GM12878 (cell line): ENCODE results near the gene OSBPL2. TPM values are rescaled to one million over a fixed set of nuclear protein-coding genes. Genes with fewer than 3 reads are reported as not detected.
A peak's percentile ranks its signal among the peaks of the same experiment; 100 is the strongest.

Experiments
- ATAC-seq: fragments of 200-7000 bp; cut with Tn5 transposase; 3 replicates; pipeline ENCODE4 v1.9.1; 2020; ENCODE audit warnings: mild to moderate bottlenecking, moderate library complexity
- BruUV-seq: library from RNA; stranded (reverse); fragments of 400-500 nt; replicated peaks from 2 replicates; lab custom pipeline; 2021; lab: Mats Ljungman, UMichigan
- CTCF ChIA-PET: fragments of 300-600 bp; sonication (Branson Sonifier 250); formaldehyde crosslinking; extraction: SDS; loops from one replicate; lab custom pipeline; 2021; ENCODE audit warnings: inconsistent platforms; lab: Yijun Ruan, JAX
- POLR2A ChIA-PET: fragments of 350-600 bp; formaldehyde crosslinking; extraction: SDS; loops from one replicate; lab custom pipeline; 2021; ENCODE audit warnings: inconsistent platforms; lab: Charles Lee
- RAD21 ChIA-PET: fragments of 300-600 bp; sonication (Branson Sonifier 250); formaldehyde crosslinking; loops from one replicate; lab custom pipeline; 2023; ENCODE audit warnings: antibody characterized with exemption; ENCODE audit not compliant: unreplicated experiment; lab: Charles Lee
- SMC1A ChIA-PET: fragments of 300-600 bp; sonication (Branson Sonifier 250); formaldehyde crosslinking; loops from one replicate; lab custom pipeline; 2023; ENCODE audit not compliant: unreplicated experiment, uncharacterized antibody; lab: Charles Lee
- DNase-seq: peaks from one replicate; pipeline ENCODE4 v3.0.0-alpha.2; 2011; ENCODE audit warnings: low read depth, low spot score
- FAIRE-seq: peaks from 3 replicates; lab custom pipeline; 2011; peaks lifted over from hg19 to GRCh38; lab: Jason Lieb, UNC
- H2AFZ ChIP-seq: 2 replicates; pipeline ENCODE4 v1.6.0; 2011; ENCODE audit warnings: low read depth, low read length, control low read depth; ENCODE audit not compliant: control insufficient read depth
- H3K27ac ChIP-seq: 2 replicates; pipeline ENCODE4 v1.5.1; 2011; ENCODE audit warnings: control low read depth; ENCODE audit not compliant: control insufficient read depth, insufficient read depth
- H3K27me3 ChIP-seq, 2 experiments: replicated peaks in 1 of 2; 2 replicates each; pipeline versions ENCODE4 v1.6.0 to v1.6.1; 2011; ENCODE audit warnings: low read length in 1 of 2; ENCODE audit not compliant: control insufficient read depth in 2 of 2, insufficient read depth in 2 of 2
- H3K36me3 ChIP-seq, 2 experiments: 2 replicates each; pipeline ENCODE4 v1.5.1; 2011; ENCODE audit warnings: low read length in 1 of 2; ENCODE audit not compliant: control insufficient read depth in 2 of 2, insufficient read depth in 2 of 2
- H3K4me1 ChIP-seq: 2 replicates; pipeline ENCODE4 v1.6.1; 2011; ENCODE audit warnings: mild to moderate bottlenecking, low read length, moderate library complexity, mixed read lengths; ENCODE audit not compliant: control insufficient read depth, insufficient read depth
- H3K4me2 ChIP-seq: 2 replicates; pipeline ENCODE4 v1.6.0; 2011; ENCODE audit warnings: control low read depth; ENCODE audit not compliant: control insufficient read depth, insufficient read depth
- H3K4me3 ChIP-seq: fragments of 200-600 bp; sonication (generic); 2 replicates; pipeline ENCODE4 v1.5.1; 2016
- H3K79me2 ChIP-seq: 2 replicates; pipeline ENCODE4 v1.6.0; 2011; ENCODE audit warnings: low read length; ENCODE audit not compliant: control insufficient read depth, insufficient read depth
- H3K9ac ChIP-seq: 2 replicates; pipeline ENCODE4 v1.8.0; 2011; ENCODE audit warnings: low read length, control low read depth, mixed read lengths; ENCODE audit not compliant: control insufficient read depth, insufficient read depth
- H3K9me3 ChIP-seq: replicated peaks from 3 replicates; pipeline ENCODE4 v1.5.1; 2011; ENCODE audit warnings: mild to moderate bottlenecking, low read length; ENCODE audit not compliant: control insufficient read depth, insufficient read depth
- H4K20me1 ChIP-seq: 2 replicates; pipeline ENCODE4 v1.6.0; 2011; ENCODE audit not compliant: control insufficient read depth, insufficient read depth
- ASH2L ChIP-seq: fragments of 300-600, 200-600 bp; sonication (generic); IDR thresholded peaks from 2 replicates; pipeline ENCODE4 v1.6.1; 2017; ENCODE audit warnings: low read depth, mild to moderate bottlenecking, borderline replicate concordance
- BACH1 ChIP-seq: fragments of 450-650 bp; IDR thresholded peaks from 2 replicates; pipeline ENCODE4 v1.6.1; 2017; ENCODE audit warnings: mild to moderate bottlenecking, borderline replicate concordance
- BCL11A ChIP-seq: IDR thresholded peaks from 2 replicates; pipeline ENCODE4 v1.6.1; 2011; ENCODE audit warnings: low read depth, low read length
- CHD2 ChIP-seq: IDR thresholded peaks from 2 replicates; pipeline ENCODE4 v1.6.1; 2011; ENCODE audit warnings: low read depth, low read length, improper control_type of control experiment, borderline replicate concordance
- DPF2 ChIP-seq: fragments of 450-650 bp; IDR thresholded peaks from 2 replicates; pipeline ENCODE4 v1.6.1; 2017; ENCODE audit warnings: mild to moderate bottlenecking
- EED ChIP-seq: sonication (generic); IDR thresholded peaks from 2 replicates; pipeline ENCODE4 v1.6.1; 2016; ENCODE audit warnings: antibody characterized with exemption, low read depth
- ESRRA ChIP-seq: IDR thresholded peaks from 2 replicates; pipeline ENCODE4 v1.6.1; 2012; ENCODE audit warnings: mild to moderate bottlenecking, low read length, improper control_type of control experiment
- JUND ChIP-seq: IDR thresholded peaks from 2 replicates; pipeline ENCODE4 v1.6.1; 2012; ENCODE audit warnings: low read depth, mild to moderate bottlenecking, low read length, improper control_type of control experiment, moderate library complexity
- MEF2B ChIP-seq: fragments of 450-650 bp; IDR thresholded peaks from 2 replicates; pipeline ENCODE4 v1.6.1; 2018; ENCODE audit warnings: mild to moderate bottlenecking, moderate library complexity; ENCODE audit not compliant: partially characterized antibody, poor library complexity, severe bottlenecking
- MXI1 ChIP-seq: fragments of 150-350 bp; IDR thresholded peaks from 2 replicates; pipeline ENCODE4 v1.6.1; 2011; ENCODE audit warnings: low read depth, mild to moderate bottlenecking, inconsistent platforms, low read length, improper control_type of control experiment
- NFYA ChIP-seq: IDR thresholded peaks from 2 replicates; pipeline ENCODE4 v1.6.1; 2011; ENCODE audit warnings: low read depth, mild to moderate bottlenecking, low read length, improper control_type of control experiment, borderline replicate concordance
- NR2C2 ChIP-seq: IDR thresholded peaks from 2 replicates; pipeline ENCODE4 v1.6.1; 2011; ENCODE audit warnings: borderline replicate concordance, low read depth; ENCODE audit not compliant: control insufficient read depth, insufficient read length
- NRF1 ChIP-seq: conservative IDR thresholded peaks from 2 replicates; pipeline ENCODE4 v1.6.1; 2011; ENCODE audit warnings: mild to moderate bottlenecking, low read depth, low read length, improper control_type of control experiment
- PAX5 ChIP-seq: IDR thresholded peaks from 2 replicates; pipeline ENCODE4 v1.6.1; 2011; ENCODE audit warnings: low read depth, low read length, borderline replicate concordance
- PML ChIP-seq: IDR thresholded peaks from 2 replicates; pipeline ENCODE4 v1.6.1; 2012; ENCODE audit warnings: low read length, inconsistent platforms
- RB1 ChIP-seq: fragments of 450-650 bp; formaldehyde crosslinking; IDR thresholded peaks from 2 replicates; pipeline ENCODE4 v1.6.1; 2017; ENCODE audit warnings: mild to moderate bottlenecking, borderline replicate concordance
- SREBF1 ChIP-seq: IDR thresholded peaks from 2 replicates; pipeline ENCODE4 v1.6.1; 2012; ENCODE audit warnings: mild to moderate bottlenecking, low read length
- SREBF2 ChIP-seq: IDR thresholded peaks from 2 replicates; pipeline ENCODE4 v1.6.1; 2012; ENCODE audit warnings: mild to moderate bottlenecking, low read length
- STAT3 ChIP-seq: IDR thresholded peaks from 2 replicates; pipeline ENCODE4 v1.6.1; 2011; ENCODE audit warnings: low read depth, low read length, improper control_type of control experiment
- TCF7 ChIP-seq: IDR thresholded peaks from 2 replicates; pipeline ENCODE4 v1.6.1; 2014; ENCODE audit warnings: antibody characterized with exemption, borderline replicate concordance
- ZZZ3 ChIP-seq: IDR thresholded peaks from 2 replicates; pipeline ENCODE4 v1.6.1; 2011; ENCODE audit warnings: low read depth; ENCODE audit not compliant: control insufficient read depth, insufficient read length
- WGBS: methylation state at CpG from one replicate; pipeline ENCODE4 v1.1.6; 2016; ENCODE audit warnings: low lambda C conversion rate; ENCODE audit not compliant: insufficient replicate concordance, insufficient coverage; ENCODE audit errors: missing lambda C conversion rate; 5-methylcytosine and 5-hydroxymethylcytosine counted together
- in situ Hi-C: fragments of 300-500 bp; cut with MboI; formaldehyde crosslinking; loops from 9 replicates; pipeline ENCODE4 v1.14.3; 2018; ENCODE audit warnings: mixed read lengths
- intact Hi-C: fragments of 100-400 bp; cut with micrococcal nuclease; formaldehyde crosslinking; loops from one replicate; pipeline ENCODE4 v1.14.2; 2022; ENCODE audit not compliant: unreplicated experiment
- polyA plus RNA-seq, 11 experiments: library from polyadenylated mRNA; depleted of rRNA in 4 of 11; unstranded in 6 of 11; stranded (reverse) in 5 of 11; fragments of >200 nt; fragmentation: Nextera tagmentation in 4 of 11; fragmentation: Illumina TruSeq in 1 of 11; extraction: Ambion mirVana in 4 of 11; extraction: Trizol in 1 of 11; gene quantifications; 1 replicate in 1 of 11; 2 replicates in 10 of 11; pipeline versions ENCODE4 v1.2.1 to v1.2.3, GENCODE V29; 2011 to 2016; ENCODE audit warnings: inconsistent platforms in 2 of 11, missing spikeins in 2 of 11, low read depth in 1 of 11
- total RNA-seq, 4 experiments: library from RNA; depleted of rRNA in 3 of 4; stranded (reverse); fragments of >200 nt in 3 of 4; fragmentation: Illumina TruSeq in 1 of 4; extraction: Trizol in 1 of 4; gene quantifications; 2 replicates each; pipeline versions ENCODE4 v1.2.1 to v1.2.3, GENCODE V29; 2013 to 2021
- TF ChIP-seq, protein P1 (sequence below): IDR thresholded peaks from 2 replicates; pipeline ENCODE4 v1.6.1; 2011; ENCODE audit warnings: low read depth, low read length, improper control_type of control experiment, borderline replicate concordance

The OSBPL2 gene
- total and polyA plus RNA-seq, 10 of the 15 experiments (the other 5 are each of a cell fraction or from before 2014, with no cell fraction given): 2.8 to 22.3 (median 14.7) TPM

DNA sequence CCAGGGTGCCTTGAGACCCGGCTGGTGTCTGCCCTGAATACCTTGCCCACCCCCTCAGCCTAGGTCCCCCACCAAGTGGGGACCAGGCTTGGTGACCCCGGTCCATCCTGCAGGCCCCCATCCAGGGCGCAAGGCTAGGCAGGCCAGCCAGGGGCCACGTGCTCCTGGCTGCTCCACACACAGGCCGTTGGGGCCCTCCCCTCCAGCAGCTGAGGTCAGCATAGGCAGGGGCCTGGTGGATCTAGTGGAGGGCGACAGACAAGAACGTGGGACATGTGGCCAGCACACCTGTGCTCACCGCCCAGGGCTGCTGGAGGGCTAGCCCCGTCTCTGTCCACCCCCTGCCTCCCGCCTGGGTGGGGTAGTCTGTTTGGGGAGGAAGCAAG, 10.7 kb upstream of the OSBPL2 start (continued):
- no peak for TF ChIP-seq SREBF2
- no peak for TF ChIP-seq CHD2
- no peak for TF ChIP-seq BCL11A
- no peak for TF ChIP-seq BACH1
- TF ChIP-seq ZZZ3: no peak
- no peak for TF ChIP-seq ESRRA

GRCh38 chr20:62227977-62228958, 10.1 kb upstream of the OSBPL2 start:
- no peak for DNase-seq
- Histone ChIP-seq H3K4me1 (no peaks in the 10 kb centered on the region), H3K4me2 (no peak overlapping the region), H3K9me3 (no peaks in the 10 kb centered on the region; the same call in 2 of the 3 replicates), H3K4me3 (no peak overlapping the region), H3K27me3 (no peaks in the 10 kb centered on the region; a peak in 2 of 4 replicates), H3K79me2 (no peaks in the 10 kb centered on the region), H4K20me1 (no peaks in the 10 kb centered on the region), H3K27ac (no peak overlapping the region), H3K9ac (no peak overlapping the region), H2AFZ (no peak overlapping the region), H3K36me3 (no peaks in the 10 kb centered on the region)
- TF ChIP-seq MXI1: no peak
- no peak for TF ChIP-seq STAT3
- no peak for TF ChIP-seq EED
- TF ChIP-seq ASH2L: no peak
- no peak for TF ChIP-seq TCF7
- TF ChIP-seq DPF2: no peak
- TF ChIP-seq NRF1: no peak
- TF ChIP-seq PML: no peak
- no peak for TF ChIP-seq NFYA
- TF ChIP-seq NR2C2: no peak
- TF ChIP-seq ESRRA: no peak
- no peak for TF ChIP-seq PAX5
- TF ChIP-seq JUND: no peak
- TF ChIP-seq, protein P1, sequence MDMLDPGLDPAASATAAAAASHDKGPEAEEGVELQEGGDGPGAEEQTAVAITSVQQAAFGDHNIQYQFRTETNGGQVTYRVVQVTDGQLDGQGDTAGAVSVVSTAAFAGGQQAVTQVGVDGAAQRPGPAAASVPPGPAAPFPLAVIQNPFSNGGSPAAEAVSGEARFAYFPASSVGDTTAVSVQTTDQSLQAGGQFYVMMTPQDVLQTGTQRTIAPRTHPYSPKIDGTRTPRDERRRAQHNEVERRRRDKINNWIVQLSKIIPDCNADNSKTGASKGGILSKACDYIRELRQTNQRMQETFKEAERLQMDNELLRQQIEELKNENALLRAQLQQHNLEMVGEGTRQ: no peak
- TF ChIP-seq SREBF1: no peak
- no peak for TF ChIP-seq MEF2B
- no peak for TF ChIP-seq RB1
- POLR2A ChIA-PET: no interaction called here
- intact Hi-C loops: no loop called here
- SMC1A ChIA-PET: interaction anchor here (0.7 kb wide), 1 partner anchor 11 kb away, joined by 3 read pairs; no protein-coding TSS in a partner anchor
- no peak for FAIRE-seq
- CTCF ChIA-PET: no interaction called here
- peak; percentile 39; the same call in 2 of the 3 replicates for ATAC-seq
- RAD21 ChIA-PET: no interaction called here
- WGBS: 47% methylated on average over 35 of the region's 37 CpGs
- in situ Hi-C loops: no loop called here
- no TSS peak for BruUV-seq
